HG03558 (cell line): ENCODE measurements around the gene CBX5.

ENCODE experiments used
- ATAC-seq: cut with Tn5 transposase; IDR thresholded peaks from one replicate; pipeline ENCODE4 v1.9.1; 2021; ENCODE audit warnings: moderate number of reproducible peaks; ENCODE audit not compliant: unreplicated experiment; ENCODE audit errors: extremely low read depth

The CBX5 gene

DNA sequence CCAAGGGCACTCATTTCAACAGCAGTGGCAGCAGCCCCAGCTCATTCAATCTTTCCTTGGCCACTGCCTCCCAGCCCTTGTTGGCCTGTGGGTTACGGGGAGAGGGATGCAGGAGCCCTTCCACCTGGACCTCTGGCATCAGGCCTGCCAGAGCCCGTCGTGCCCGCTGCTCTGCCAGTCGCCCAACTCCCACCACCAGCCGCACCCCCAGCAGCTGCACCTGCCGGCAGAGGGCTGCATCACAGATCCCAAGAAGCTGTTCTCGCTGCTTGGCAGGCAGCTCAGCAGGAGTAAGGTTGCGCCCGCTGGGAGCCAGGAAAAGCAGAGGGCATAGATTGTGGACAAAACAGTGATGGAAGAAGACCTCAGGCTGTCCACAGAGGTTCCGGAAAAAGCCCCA lies 97.8 kb downstream of the CBX5 start:
- ATAC-seq: no peak
